Measurements from ENCODE around the gene SDHA. TPM values are rescaled to one million over a fixed set of nuclear protein-coding genes. Genes with fewer than 3 reads are reported as not detected.

Gene SDHA
- total RNA-seq = 10 to 100 TPM; 76.5 to 92.8 (median 83.0) TPM

GRCh38 chr5:217494-218456 lies at the start of gene SDHA, which contains the start of gene CCDC127:
SDHA (plus strand) TSS chr5:218320; CDS start chr5:218356, 36 bp downstream.
CCDC127 (minus strand) TSS chr5:218153; CDS start chr5:216849, 1,304 bp downstream.
- peak; percentile 95 for DNase-seq (ENCODE audit: low spot score)
- peak; percentile 98 for ATAC-seq (ENCODE audit: low FRiP score)

DNA sequence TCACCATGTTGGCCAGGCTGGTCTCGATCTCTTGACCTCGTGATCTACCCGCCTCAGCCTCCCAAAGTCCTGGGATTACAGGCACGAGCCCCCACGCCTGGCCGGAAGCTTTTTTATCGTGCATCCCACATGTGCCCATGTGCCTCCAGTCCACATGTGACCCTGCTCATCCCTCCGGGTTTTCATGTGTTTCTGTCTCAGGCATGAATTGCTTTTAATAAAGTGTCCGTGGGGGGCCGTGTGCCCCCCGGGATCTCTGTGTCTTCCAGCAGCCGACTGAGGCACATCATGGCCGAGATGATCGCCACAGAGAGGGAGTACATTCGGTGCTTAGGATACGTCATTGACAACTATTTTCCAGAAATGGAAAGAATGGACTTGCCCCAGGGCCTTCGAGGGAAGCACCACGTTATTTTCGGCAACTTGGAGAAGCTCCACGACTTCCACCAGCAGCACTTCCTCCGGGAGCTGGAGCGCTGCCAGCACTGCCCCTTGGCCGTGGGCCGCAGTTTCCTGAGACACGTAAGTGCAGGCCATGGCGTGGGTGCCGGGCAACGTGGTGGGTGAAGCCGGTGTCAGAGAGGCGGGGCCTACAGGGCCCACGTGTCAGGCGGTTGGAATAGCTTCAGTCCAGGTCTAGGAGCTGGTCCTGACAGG lies 48.9 kb upstream of the SDHA start:
- DNase-seq (ENCODE audit: low spot score) (peak; percentile 44), ATAC-seq (ENCODE audit: low FRiP score) (peak; percentile 77)

GRCh38 chr5:169728-170094 lies 48.4 kb upstream of the SDHA start:
- ATAC-seq (ENCODE audit: low FRiP score) (no peak), DNase-seq (ENCODE audit: low spot score) (no peak)
- no peak for TF ChIP-seq CTCF (IDR thresholded peaks at IDR 0.05)

More for the DNA sequence above, 48.9 kb upstream of the SDHA start:
- no peak for TF ChIP-seq CTCF (IDR thresholded peaks at IDR 0.05)

DNA sequence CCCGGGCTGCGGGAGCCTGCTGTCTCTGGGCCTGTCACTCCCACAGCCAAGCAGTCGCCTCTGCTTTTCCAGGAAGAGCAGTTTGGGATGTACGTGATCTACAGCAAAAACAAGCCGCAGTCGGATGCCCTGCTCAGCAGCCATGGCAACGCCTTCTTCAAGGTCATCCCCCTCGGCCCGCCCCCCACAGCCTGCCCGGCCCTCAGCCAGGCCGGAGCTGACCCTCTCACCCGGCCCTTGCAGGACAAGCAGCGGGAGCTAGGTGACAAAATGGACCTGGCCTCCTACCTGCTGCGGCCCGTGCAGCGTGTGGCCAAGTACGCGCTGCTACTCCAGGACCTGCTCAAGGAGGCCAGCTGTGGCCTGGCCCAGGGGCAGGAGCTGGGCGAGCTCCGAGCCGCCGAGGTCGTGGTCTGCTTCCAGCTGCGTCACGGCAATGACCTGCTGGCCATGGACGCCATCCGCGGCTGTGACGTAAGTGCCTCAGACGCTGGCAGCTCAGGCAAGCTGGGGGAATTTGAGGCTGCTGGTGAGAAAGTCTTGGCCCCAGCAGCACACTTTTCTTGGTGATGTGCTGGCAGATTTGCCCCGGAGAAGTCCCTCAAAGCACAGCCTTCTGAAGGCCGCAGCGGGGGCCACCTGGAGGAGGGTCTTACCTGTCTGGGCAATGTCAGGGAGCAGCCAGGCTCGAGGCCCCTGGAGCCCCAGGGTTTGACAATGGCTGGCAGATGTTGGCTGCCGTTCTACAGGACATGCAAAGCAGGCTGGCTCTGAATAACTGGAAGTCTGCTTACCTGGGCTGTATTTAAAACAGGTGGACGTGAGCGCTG lies 46.9 kb upstream of the SDHA start:
- no peak for TF ChIP-seq CTCF (IDR thresholded peaks at IDR 0.05)
- no peak for ATAC-seq (ENCODE audit: low FRiP score)
- no peak for DNase-seq (ENCODE audit: low spot score)

DNA sequence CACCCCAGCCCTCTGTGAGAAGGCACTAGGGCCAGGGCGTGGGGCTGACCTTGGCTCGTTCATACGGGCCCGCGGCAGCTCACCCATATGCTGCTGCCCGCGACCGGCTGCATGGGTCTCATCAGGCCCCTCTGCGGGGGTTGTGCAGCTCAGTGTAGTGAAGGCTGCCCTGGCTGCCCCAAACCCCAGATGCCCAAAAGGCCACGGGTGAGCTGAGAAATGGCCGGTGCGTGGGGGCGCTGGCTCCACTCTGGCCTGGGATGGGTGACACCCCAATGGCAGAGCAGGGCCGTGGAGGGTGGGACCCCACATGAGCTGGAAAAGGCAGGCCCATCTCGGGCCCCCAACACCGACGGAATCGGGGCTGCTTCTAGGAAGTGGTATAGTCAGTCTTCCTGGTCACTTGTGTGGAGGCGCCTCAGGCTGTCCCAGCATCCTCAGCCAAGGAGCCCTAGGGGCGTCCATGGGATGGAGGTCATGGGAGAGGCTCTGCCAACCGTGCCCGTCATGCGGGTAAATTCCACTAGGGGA lies 46.3 kb upstream of the SDHA start:
- no peak for ATAC-seq (ENCODE audit: low FRiP score)
- no peak for TF ChIP-seq CTCF (IDR thresholded peaks at IDR 0.05)
- DNase-seq (ENCODE audit: low spot score) = no peak

GRCh38 chr5:172421-172820 lies 45.7 kb upstream of the SDHA start:
- DNase-seq (ENCODE audit: low spot score) (no peak), ATAC-seq (ENCODE audit: low FRiP score) (no peak)
- TF ChIP-seq CTCF (IDR thresholded peaks at IDR 0.05) = no peak
